Esophagus muscularis mucosa (tissue), 4 donors: ENCODE data around the gene TIGAR. TPM values are rescaled to one million over a fixed set of nuclear protein-coding genes. Genes with fewer than 3 reads are reported as not detected.

ENCODE experiments used
- DNase-seq: peaks from one replicate; pipeline ENCODE4 v3.0.0-alpha.2; 2017; ENCODE audit errors: extremely low spot score
- H3K27ac ChIP-seq, 4 donors: fragments of 200-600 bp; sonication (generic); replicated peaks in 1 of 4; 1 replicate in 3 of 4; 2 replicates in 1 of 4; pipeline ENCODE4 v1.5.1; 2016 to 2019; ENCODE audit warnings: mild to moderate bottlenecking in 1 of 4
- H3K27me3 ChIP-seq, 4 donors: fragments of 200-600 bp; sonication (generic); one replicate each; pipeline versions ENCODE4 v1.5.1 to v1.6.0; 2016 to 2019
- H3K36me3 ChIP-seq, 4 donors: fragments of 200-600 bp; sonication (generic); one replicate each; pipeline ENCODE4 v1.5.1; 2016 to 2019
- H3K4me1 ChIP-seq, 4 donors: fragments of 200-600 bp; sonication (generic); one replicate each; pipeline ENCODE4 v1.5.1; 2016 to 2019
- H3K4me3 ChIP-seq, 4 donors: fragments of 200-600 bp; sonication (generic); 1 replicate in 2 of 4; 2 replicates in 2 of 4; pipeline ENCODE4 v1.5.1; 2016 to 2019; ENCODE audit warnings: mild to moderate bottlenecking in 4 of 4, moderate library complexity in 1 of 4
- H3K9me3 ChIP-seq, 4 donors: fragments of 200-600 bp; sonication (generic); 1 replicate in 3 of 4; 2 replicates in 1 of 4; pipeline ENCODE4 v1.5.1; 2016 to 2019
- EP300 ChIP-seq: sonication (generic); formaldehyde crosslinking; IDR thresholded peaks from one replicate; pipeline ENCODE4 v1.6.1; 2017; ENCODE audit warnings: antibody characterized with exemption
- POLR2A ChIP-seq: fragments of 450-650 bp; IDR thresholded peaks from one replicate; pipeline ENCODE4 v1.6.1; 2017; ENCODE audit warnings: antibody characterized with exemption, moderate library complexity, mild to moderate bottlenecking, low read depth
- POLR2AphosphoS5 ChIP-seq, 2 donors: sonication (generic); formaldehyde crosslinking; IDR thresholded peaks; one replicate each; pipeline ENCODE4 v1.6.1; 2017; ENCODE audit warnings: antibody characterized with exemption in 2 of 2
- WGBS: methylation state at CpG from one replicate; pipeline ENCODE4 v1.1.5; 2018; 5-methylcytosine and 5-hydroxymethylcytosine counted together
- intact Hi-C: fragments of 100-400 bp; cut with DNase I; formaldehyde crosslinking; loops from one replicate; pipeline ENCODE4 v1.15.1; 2023
- total RNA-seq, 4 donors: library from RNA; depleted of rRNA; stranded (reverse); fragments of >200 nt; gene quantifications; one replicate each; pipeline versions ENCODE4 v1.1.0 to v1.2.1, GENCODE V29; 2016
- TF ChIP-seq, protein P1 (sequence below), 3 experiments: fragments of 200-600 bp in 2 of 3; fragments of 450-650 bp in 1 of 3; sonication (generic) in 2 of 3; IDR thresholded peaks; one replicate each; pipeline ENCODE4 v1.5.1; 2017 to 2019; ENCODE audit warnings: antibody characterized with exemption in 3 of 3, mild to moderate bottlenecking in 2 of 3, moderate library complexity in 1 of 3

TIGAR gene
- total RNA-seq, 4 donors from 2014 or later = 6.6 to 7.6 (median 7.4) TPM

DNA sequence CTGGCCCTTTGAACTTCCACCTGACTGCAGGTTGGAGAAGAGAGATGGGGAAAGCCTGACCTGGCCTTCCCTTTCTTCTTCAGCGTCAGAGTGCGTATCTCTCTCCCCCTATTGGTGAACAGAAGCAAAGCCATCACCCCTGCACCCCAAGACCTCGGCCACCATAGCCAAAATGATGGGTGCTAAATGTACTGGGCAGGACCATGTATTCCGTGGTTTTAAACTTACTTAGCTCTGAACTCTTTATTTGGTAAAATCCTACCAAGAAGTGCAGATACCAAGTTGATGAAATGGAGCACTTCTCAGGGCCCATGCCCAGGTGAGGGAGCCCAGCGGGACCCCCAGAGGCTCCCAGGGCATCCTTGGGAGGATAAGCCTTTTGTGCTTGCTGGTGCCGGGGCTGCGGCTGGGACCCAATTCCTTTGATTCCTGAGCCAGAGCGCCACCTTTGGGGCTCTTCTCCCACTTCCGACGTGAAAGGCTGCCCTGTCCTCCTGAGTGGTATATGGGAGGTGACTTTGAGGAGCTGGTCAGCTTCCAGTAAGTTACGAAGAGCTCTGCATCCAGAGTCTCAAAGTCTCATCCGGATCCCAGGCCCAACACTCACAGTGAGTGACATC is 38.0 kb upstream of the TIGAR start:
- DNase-seq = peak; percentile 75
- WGBS = 70% methylated on average over 11 of the region's 12 CpGs
- Histone ChIP-seq H3K9me3 (no peaks in the 10 kb centered on the region), H3K27me3 (no peaks in the 10 kb centered on the region), H3K36me3 (peaks cover 6 to 94% (median 76%) of the 10 kb centered on the region in 4 donors), H3K27ac (peak overlapping the region in 3 of 4 donors; percentile 3 to 52 (median 25)), H3K4me1 (peaks cover 66 to 91% (median 85%) of the 10 kb centered on the region in 4 donors), H3K4me3 (no peak overlapping the region)
- no peak for TF ChIP-seq POLR2AphosphoS5 (IDR thresholded peaks at IDR 0.05)
- TF ChIP-seq EP300 = no peak
- TF ChIP-seq, protein P1, sequence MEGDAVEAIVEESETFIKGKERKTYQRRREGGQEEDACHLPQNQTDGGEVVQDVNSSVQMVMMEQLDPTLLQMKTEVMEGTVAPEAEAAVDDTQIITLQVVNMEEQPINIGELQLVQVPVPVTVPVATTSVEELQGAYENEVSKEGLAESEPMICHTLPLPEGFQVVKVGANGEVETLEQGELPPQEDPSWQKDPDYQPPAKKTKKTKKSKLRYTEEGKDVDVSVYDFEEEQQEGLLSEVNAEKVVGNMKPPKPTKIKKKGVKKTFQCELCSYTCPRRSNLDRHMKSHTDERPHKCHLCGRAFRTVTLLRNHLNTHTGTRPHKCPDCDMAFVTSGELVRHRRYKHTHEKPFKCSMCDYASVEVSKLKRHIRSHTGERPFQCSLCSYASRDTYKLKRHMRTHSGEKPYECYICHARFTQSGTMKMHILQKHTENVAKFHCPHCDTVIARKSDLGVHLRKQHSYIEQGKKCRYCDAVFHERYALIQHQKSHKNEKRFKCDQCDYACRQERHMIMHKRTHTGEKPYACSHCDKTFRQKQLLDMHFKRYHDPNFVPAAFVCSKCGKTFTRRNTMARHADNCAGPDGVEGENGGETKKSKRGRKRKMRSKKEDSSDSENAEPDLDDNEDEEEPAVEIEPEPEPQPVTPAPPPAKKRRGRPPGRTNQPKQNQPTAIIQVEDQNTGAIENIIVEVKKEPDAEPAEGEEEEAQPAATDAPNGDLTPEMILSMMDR (IDR thresholded peaks at IDR 0.05) = no peak
- no peak for TF ChIP-seq POLR2A
- intact Hi-C loops = no loop called here

DNA sequence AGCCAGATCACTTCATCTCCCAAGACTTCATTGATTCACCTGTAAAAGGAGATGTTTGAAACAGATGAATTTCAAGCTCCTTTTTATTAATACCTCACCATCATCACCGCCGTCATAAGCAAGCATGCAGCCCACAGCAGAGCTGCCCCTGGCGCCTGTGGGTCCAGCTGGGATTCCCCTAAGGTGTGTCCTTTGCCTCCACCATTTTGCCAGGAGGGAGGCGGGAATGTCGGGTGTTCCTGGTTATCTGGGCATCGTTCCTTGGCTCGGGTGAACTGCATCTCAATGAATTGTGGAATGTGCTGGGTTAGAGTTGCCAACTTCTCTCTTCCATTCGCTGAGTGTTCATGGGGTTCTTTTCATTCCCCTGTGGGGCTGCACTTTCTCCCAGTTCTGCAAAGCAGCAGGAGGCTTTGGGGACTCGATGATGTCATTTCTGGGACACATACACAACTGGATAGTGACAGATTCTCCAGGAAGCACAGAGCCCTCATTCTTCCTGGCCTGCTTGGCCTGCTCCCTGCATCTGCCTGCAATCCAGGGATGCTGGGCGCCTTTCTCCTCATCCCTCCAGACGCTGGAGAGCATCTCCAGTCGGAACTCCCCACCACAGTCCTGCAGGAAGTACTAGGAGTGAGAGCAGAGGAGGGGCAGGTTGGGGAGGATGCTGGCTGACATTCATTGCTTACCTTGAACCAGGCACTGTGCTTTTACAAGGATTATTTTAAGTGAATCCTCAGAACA is 37.3 kb upstream of the TIGAR start:
- no peak for TF ChIP-seq POLR2A
- TF ChIP-seq, protein P1 (IDR thresholded peaks at IDR 0.05) = no peak
- no peak for TF ChIP-seq POLR2AphosphoS5 (IDR thresholded peaks at IDR 0.05)
- Histone ChIP-seq H3K27ac (peak overlapping the region in 3 of 4 donors; percentile 20 to 52 (median 25)), H3K4me3 (no peak overlapping the region), H3K9me3 (no peaks in the 10 kb centered on the region), H3K36me3 (peaks cover 6 to 95% (median 76%) of the 10 kb centered on the region in 4 donors), H3K27me3 (no peaks in the 10 kb centered on the region), H3K4me1 (peaks cover 67 to 91% (median 85%) of the 10 kb centered on the region in 4 donors)
- no peak for DNase-seq
- 75% methylated on average over 12 of the region's 12 CpGs for WGBS
- intact Hi-C loops = no loop called here

DNA sequence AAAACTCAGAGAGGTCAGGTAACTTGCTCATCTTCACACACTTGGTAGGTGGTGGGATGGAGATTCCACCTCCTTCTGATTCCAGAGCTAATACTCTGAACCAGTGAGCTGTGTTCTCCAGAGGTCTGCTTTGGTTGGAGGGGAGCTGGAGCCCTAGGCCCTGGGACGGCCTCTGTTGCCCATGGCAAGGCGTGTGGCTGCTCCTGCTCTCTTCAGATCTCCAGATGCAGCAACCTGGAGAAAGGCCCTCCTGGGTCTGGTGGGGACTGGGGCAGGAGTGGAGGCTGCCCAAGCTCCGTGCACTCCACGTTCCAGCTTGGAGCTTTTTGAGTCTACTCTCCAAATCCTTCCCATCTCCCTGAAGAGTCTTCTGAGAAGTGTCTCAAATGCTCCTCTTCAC is 36.7 kb upstream of the TIGAR start:
- Histone ChIP-seq H3K27ac (peak overlapping the region in 1 of 4 donors; percentile 25), H3K4me3 (no peak overlapping the region), H3K36me3 (peaks cover 9 to 95% (median 73%) of the 10 kb centered on the region in 4 donors), H3K4me1 (peaks cover 67 to 91% (median 85%) of the 10 kb centered on the region in 4 donors), H3K27me3 (no peaks in the 10 kb centered on the region), H3K9me3 (no peaks in the 10 kb centered on the region)
- WGBS = 86% methylated on average over 4 of the region's 4 CpGs
- no peak for DNase-seq
- TF ChIP-seq POLR2A = no peak
- TF ChIP-seq, protein P1 (IDR thresholded peaks at IDR 0.05) = no peak
- intact Hi-C loops = no loop called here

DNA sequence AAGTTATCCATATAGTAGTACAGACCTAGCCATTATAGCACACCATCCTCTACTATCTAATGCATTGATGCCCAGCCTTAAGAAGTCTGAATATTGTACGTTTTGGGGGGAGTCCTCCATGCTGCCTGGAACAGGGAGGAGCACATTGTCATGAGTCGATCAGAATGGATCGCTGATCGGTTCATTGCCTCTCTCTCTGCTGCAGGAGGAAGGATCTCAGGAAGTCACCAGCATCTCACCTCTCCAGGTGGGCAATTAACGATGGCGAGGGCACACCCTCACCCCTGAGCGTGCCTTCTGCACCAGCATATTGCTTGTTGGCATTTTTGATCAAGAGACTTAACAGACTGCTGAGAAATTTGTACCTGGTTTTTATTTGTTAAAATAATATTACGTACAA is 35.9 kb upstream of the TIGAR start:
- H3K36me3 ChIP-seq = peaks cover 16 to 95% (median 76%) of the 10 kb centered on the region in 4 donors
- H3K4me3 ChIP-seq = no peak overlapping the region
- no peak overlapping the region for H3K27ac ChIP-seq
- DNase-seq = no peak
- WGBS = 82% methylated on average over 8 of the region's 8 CpGs
- H3K27me3 ChIP-seq = no peaks in the 10 kb centered on the region
- H3K4me1 ChIP-seq = peaks cover 67 to 91% (median 86%) of the 10 kb centered on the region in 4 donors
- intact Hi-C loops = no loop called here
- no peak for TF ChIP-seq EP300
- TF ChIP-seq POLR2AphosphoS5 (IDR thresholded peaks at IDR 0.05) = no peak
- TF ChIP-seq, protein P1 (IDR thresholded peaks at IDR 0.05) = no peak
- no peak for TF ChIP-seq POLR2A
- H3K9me3 ChIP-seq = no peaks in the 10 kb centered on the region
